ENCODE measurements around the gene ABR.

Gene ABR

DNA sequence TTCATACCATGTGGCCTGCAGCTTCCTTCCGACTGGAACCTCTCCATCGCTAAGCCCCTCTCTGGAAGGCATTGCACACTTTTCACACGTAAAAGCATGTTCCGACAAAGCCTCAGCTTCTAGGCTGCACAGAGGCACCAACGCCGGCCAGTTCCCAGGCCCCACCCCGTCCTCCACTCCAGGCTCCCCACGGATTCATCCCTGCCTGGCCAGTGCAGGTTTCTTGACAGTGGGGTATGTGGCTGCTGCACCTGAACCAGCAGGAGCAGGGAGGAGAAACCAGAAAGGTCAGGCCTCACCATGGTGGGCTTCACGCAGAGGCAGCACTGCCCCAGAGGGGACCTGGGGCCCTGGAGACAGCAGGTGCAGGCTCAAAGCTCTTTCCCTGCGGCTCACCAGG lies 168.6 kb downstream of the ABR start:
- DNase-seq (ENCODE audit: low read depth in 2 of 2, low spot score in 1 of 2) = no peak

- no peak for DNase-seq (ENCODE audit: low read depth in 2 of 2, low spot score in 1 of 2)
Observed at GRCh38 chr17:1010586-1010985, 169.2 kb downstream of the ABR start.

- no peak for DNase-seq (ENCODE audit: low read depth in 2 of 2, low spot score in 1 of 2)
Observed at GRCh38 chr17:1010086-1010450, 169.7 kb downstream of the ABR start.

DNA sequence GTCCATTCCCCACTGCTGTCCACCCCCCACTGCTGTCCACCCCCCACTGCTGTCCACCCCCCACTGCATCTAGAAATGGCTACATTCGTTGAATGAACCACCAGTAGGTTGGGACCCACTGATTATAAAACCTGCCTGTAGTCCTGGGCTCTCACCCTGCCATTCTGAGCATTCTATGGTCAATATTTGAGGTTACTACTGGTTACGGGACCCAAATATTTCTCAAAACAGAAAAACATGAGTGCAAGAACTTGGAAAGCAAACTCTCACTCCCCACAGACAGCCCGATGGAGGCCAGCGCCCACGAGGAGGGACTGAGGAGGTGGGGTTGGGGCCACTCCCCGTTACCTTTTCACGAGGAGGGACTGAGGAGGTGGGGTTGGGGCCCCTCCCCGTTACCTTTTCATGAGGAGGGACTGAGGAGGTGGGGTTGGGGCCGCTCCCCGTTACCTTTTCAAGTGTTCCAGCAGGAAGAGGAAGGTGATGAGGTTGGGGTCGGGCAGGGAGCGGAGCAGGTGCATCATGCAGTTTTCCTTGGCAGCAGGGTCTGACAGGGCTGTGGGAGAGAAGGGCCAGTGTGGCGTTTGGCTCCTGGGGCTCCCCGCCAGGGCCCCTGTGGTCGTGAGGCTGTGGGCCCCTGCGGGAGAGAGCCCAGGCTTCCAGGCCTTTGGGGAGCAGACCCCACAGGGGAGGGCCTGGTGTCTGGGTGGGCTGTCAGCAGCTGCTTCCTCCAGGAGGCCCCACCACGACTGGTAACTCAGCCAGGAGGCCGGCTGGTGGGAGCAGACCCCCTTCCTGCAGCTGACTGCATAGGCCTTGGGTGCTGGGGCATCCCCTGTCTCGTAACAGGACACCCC lies 170.3 kb downstream of the ABR start:
- no peak for DNase-seq (ENCODE audit: low read depth in 2 of 2, low spot score in 1 of 2)

GRCh38 chr17:1008008-1008761 lies 171.6 kb downstream of the ABR start:
- DNase-seq (ENCODE audit: low read depth in 2 of 2, low spot score in 1 of 2) = no peak

DNA sequence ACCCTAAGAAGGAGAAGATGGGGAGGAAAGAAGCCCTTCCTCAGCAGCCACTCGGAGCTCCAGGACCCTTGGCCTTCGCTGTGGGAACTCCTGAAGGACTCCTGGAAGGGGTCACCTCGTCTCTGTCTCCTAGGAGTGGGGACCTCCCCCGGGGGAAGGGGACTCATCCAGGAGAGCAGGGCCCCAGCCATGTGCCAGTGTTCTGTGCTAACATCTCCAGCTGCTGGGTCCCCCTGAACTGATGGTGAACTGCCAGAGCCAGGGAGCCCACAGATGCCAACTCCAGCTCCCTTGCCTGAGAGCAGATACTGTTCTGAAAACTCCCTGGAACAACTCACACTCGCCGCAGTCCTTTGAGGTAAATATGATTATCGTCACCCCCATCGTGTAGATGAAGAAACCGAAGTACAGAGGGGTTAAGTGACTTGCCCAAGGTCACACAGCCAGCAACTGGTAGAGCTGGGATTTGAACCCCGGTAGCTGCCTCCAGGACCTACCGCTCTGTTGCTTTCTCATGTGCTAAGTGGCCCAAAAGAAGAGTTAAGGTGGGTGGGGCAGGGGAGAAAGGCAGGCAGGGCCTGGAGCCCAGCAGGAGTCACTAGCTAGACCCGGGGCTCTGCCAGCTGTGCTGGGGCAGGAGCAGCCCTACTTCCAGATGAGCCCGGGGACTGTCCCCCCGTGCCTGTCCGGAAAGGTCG lies 172.3 kb downstream of the ABR start:
- no peak for DNase-seq (ENCODE audit: low read depth in 2 of 2, low spot score in 1 of 2)

DNA sequence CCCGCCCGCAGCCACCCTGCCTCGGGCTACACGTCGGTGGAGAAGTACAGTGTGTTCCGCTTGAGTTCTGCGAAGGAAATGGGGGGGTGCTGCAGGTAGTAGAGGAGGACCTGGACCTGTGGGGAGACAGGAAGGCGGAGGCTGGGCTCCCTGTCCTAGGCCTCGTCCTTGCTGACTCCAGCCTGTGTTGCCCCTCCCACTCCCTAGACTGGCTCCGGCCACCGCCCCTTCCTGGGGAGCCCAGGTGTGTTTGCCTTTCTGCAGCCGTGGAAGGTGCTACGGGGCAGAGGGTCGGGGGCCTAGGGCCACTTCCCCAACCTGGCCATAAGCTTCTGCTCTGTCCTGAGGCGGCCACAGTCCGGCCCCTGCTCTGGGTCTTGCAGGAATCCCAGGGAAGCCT lies 173.7 kb downstream of the ABR start:
- no peak for DNase-seq (ENCODE audit: low read depth in 2 of 2, low spot score in 1 of 2)

DNA sequence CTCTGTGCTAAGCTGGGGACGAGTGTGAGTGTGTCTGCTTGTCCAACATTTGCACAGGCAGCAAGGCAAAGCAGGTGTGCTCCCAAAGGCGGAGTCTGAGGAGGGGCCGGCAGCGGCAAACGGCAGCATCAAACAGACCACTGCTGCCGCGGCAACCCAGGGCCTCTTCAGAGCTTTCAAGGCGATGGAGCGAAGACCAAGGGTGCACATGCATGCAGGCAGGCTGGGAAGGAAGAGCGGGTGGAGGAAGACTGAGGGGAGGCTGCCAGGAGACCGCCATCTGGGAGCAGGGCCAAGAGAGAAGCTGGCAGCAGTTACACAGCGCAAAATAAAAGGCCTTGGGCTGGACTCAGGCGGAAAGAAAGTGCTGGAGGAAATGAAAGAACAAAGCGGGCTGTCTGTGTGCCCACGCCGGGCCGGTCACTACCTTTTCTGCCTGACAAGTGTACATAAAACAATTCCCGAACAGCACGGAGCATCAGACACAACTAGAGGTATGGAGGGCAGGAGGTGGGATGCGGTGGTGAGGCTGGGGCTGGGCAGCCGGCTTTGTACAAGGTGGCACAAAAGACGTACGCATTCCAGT lies 174.3 kb downstream of the ABR start:
- no peak for DNase-seq (ENCODE audit: low read depth in 2 of 2, low spot score in 1 of 2)

GRCh38 chr17:1004769-1005295 lies 174.9 kb downstream of the ABR start:
- no peak for DNase-seq (ENCODE audit: low read depth in 2 of 2, low spot score in 1 of 2)

- DNase-seq (ENCODE audit: low read depth in 2 of 2, low spot score in 1 of 2) = no peak
Observed at GRCh38 chr17:1003972-1004768, 175.6 kb downstream of the ABR start.

DNA sequence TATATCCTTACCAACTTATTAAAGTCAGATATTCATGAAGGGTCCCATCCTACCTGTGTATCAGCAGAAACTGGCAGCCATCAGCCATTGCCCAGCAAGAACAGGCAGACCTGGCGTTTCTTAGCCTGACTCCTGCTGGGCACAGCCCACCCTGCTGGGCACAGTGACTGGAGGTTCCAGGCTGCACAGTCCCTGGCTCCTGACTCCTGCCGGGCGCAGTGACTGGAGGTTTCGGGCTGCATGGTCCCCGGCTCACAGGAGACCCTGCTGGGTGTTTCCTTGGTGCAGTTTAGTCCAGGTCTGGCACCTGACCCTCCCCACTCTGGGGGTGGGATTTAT lies 176.2 kb downstream of the ABR start:
- DNase-seq (ENCODE audit: low read depth in 2 of 2, low spot score in 1 of 2) = no peak

DNA sequence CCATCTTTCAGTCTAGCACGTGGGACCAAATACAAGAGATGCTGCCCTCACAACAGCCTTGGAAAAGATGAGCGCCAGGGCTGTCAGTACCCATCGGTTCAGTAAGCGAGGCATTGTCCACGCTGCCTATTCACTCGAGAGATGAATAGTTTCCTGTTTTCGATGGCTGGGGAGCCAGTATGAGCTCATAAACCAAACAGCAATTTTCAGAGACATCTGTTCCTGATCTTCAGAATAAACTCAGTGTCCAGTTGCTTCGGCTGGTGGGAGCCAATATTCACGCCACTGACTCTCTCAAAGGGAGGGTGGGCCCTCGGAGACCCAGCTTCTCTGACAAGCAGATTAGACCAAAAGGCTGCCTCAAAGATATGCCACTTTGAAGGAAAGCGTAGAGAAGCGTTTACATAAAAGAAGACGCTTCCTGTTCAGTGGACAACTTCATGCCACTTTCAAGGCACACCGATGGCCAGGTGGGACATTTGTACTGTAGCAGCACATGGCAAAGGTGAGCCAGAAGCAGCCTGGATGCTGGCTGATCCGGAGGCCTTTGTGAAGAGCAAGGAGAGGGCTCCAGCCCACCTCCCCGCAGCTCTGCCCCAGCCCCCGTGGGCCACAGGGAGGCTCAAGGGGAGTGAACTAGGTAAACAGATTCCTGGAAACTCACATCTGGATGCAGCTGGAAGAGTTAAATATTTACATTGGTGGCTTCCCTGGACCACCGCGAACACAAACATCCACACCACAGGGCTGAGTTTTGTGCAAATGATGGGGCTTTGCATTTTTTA lies 176.8 kb downstream of the ABR start:
- DNase-seq (ENCODE audit: low read depth in 2 of 2, low spot score in 1 of 2) = no peak

DNA sequence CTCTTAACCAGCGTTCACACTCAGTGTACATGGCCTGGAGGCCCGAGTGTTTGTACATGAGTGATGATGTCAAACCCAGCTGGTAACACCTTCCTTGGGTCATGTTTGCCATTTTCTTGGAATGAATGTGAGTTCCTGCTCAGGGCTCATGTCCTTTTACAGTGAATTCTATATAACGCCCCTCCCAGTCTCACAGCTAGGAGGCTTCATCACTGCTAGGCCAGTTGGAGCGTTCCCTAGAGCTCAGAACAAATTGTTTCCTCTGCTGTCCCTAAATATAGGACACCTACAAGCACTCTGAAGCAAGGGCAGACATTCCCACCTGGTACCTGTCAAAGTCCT lies 177.4 kb downstream of the ABR start:
- DNase-seq (ENCODE audit: low read depth in 2 of 2, low spot score in 1 of 2) = no peak

DNA sequence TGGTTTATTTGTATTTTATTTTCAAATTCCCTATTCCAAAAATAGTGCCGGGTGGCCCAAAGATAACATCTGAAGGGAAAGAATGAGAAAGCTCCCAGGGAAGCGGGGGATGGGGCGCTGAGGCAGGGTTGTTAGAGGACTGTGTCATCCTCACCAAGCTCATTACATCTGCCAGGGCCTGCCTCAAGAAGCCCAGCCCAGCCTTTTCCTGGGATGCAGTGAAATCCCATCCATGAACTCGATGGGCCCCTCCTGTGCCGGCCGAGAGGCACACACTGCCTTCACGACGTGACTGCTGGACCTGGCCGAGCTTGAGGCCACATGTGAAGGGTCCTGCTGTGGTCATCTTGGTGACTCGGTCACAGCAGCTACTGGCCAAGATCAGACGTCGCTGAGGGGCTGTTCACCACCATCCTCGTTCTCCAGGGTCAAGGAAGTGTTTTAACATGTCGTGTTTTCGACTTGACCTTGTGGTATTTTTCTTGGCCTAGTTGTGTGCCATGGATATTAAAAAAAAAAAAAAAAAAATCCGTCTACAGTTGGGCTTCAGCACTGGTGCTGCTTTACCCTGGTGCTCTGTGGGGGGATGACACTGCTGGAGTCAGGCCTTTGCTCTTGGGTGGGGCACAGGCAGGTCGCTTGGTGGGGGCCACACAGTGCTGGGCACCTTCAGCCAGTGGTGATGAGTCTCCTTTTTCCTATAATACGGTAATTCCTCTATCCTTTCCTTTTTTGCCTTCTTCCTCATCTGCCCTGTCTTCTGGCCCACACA lies 178.0 kb downstream of the ABR start:
- no peak for DNase-seq (ENCODE audit: low read depth in 2 of 2, low spot score in 1 of 2)

DNA sequence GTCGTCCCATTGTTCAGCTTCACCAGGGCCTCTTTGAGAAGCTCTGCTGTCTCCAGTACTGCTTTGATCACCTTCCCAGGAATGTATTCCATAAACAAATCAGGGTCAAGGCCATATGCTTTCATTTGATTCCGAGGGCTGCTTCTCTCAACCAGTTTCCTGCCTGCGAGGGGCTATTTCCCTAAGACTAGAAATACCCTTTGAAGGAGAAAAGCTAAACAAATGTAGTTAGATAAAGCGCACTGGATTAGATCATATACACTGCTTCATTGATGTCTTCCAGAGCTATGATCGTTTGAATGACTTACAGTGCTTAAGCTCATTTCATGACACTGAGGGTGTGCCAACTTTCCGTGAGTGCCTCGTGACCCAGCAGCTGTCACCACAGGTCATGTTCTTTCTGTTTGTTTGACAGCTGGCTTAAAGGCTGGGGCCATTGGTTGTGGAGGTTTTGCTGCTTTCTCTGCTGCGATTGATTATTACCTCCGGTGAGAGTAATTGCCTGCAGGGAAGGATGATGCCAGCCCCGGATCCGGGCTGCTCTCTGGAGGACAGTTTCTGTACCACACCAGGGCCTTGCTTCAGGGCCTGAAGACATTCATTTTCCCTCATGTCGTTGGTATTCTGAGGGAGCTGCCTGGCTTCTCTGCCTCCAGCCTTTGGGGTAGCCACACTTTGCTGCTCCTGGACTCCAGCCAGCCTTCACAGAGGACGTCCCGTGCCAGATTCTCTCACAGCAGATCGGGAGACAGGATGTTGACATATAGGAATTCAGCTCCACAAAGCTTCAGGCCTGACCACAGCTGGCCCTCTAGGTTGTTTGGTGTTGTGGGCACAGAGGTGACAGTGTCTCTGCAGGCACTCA lies 179.0 kb downstream of the ABR start:
- no peak for DNase-seq (ENCODE audit: low read depth in 2 of 2, low spot score in 1 of 2)

DNA sequence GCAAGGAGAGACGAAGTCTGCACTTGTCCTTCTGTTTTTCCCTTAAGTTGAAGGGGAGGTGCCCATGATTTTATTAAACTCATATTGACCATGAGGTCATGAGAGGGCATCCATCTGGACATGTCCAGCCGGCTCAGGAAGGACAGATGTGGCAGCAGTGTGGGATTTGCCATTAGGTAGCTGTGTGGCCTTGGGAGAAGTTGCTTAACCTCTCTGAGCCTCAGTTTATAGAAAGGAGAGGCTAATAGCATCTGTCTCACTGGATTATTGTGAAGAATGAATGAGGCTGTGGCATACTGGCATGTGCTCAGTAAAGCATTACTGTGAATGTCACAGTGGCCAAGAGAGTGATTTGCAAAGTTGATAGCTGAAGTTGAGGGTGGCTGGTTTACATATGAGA lies 181.7 kb downstream of the ABR start:
- no peak for DNase-seq (ENCODE audit: low read depth in 2 of 2, low spot score in 1 of 2)

DNA sequence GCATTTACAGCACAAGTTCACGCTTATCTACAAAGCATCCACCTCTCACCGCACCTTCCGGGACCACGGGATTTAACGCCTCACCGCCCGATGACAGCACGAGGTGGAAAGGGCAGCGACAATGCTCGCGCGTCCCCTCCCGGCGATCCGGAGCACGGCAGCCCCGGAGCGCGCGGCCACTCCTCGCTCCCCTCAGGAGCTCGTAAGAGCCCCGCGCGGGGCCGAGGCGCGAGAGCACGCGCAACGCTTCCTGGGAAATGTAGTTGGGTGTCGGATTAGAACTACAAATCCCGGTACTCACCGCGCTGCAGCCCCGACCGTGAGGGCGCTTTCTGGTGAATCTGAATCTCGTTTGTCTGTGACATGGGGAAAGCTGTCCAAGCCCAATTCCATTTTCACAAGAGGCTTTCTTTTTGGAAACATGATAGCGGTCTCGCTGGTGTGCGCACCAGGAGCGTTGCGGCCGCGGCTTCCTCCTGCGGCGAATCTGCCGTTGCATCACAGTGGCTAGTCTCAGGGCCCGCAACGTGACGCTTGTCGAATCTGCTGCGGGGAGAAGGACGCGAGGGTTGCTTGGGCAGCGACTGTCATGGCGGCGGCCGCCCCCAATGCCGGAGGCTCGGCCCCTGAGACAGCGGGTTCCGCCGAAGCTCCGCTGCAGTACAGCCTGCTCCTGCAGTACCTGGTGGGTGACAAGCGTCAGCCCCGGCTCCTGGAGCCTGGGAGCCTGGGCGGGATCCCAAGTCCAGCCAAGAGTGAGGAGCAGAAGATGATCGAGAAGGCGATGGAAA lies 183.0 kb downstream of the ABR start, which contains the start of gene TIMM22:
Gene TIMM22 (plus strand): TSS at position 576 of the 791 bp plus-strand sequence. CDS start 14 bp downstream, at position 590.
- DNase-seq (ENCODE audit: low read depth in 2 of 2, low spot score in 1 of 2) = peak; percentile 82 to 83

Data from stimulated activated CD8-positive, alpha-beta memory T cell treated with anti-CD3 and anti-CD28 coated beads, Interleukin-4, amount 100 ng/mL, for 4 hours (primary cell).